COLO829 (cell line): ENCODE measurements around the gene MORC2.

Experiments
- DNase-seq: peaks from one replicate; pipeline ENCODE4 v3.0.0; 2012; ENCODE audit warnings: low spot score

The MORC2 gene

GRCh38 chr22:30949934-30950660 is 18.5 kb downstream of the MORC2 start:
- DNase-seq: no peak

- DNase-seq: no peak
Measured at GRCh38 chr22:30948930-30949342, 19.6 kb downstream of the MORC2 start.

- DNase-seq: peak; percentile 62
Measured at GRCh38 chr22:30947816-30948454, 20.6 kb downstream of the MORC2 start.

GRCh38 chr22:30947173-30947815 is 21.3 kb downstream of the MORC2 start:
- DNase-seq: peak; percentile 68

- DNase-seq: no peak
Measured at GRCh38 chr22:30946354-30946753, 22.2 kb downstream of the MORC2 start.

GRCh38 chr22:30945653-30946052 is 22.9 kb downstream of the MORC2 start:
- no peak for DNase-seq

GRCh38 chr22:30944986-30945385 is 23.6 kb downstream of the MORC2 start:
- no peak for DNase-seq

- DNase-seq: no peak
Measured at GRCh38 chr22:30943368-30943767, 25.2 kb downstream of the MORC2 start.

GRCh38 chr22:30941363-30941740 is 27.2 kb downstream of the MORC2 start:
- no peak for DNase-seq

GRCh38 chr22:30940685-30941362 is 27.8 kb downstream of the MORC2 start:
- no peak for DNase-seq

- DNase-seq: no peak
Measured at GRCh38 chr22:30934053-30934452, 34.5 kb downstream of the MORC2 start.

- no peak for DNase-seq
Measured at GRCh38 chr22:30933457-30933856, 35.1 kb downstream of the MORC2 start.

GRCh38 chr22:30932661-30933060 is 35.9 kb downstream of the MORC2 start:
- DNase-seq: no peak

GRCh38 chr22:30931541-30932300 is 36.9 kb downstream of the MORC2 start:
- no peak for DNase-seq

GRCh38 chr22:30930228-30930627 is 38.3 kb downstream of the MORC2 start:
- no peak for DNase-seq

GRCh38 chr22:30928401-30928800 is 40.2 kb downstream of the MORC2 start:
- no peak for DNase-seq

- DNase-seq: no peak
Measured at GRCh38 chr22:30927806-30928205, 40.8 kb downstream of the MORC2 start.

GRCh38 chr22:30926706-30927105 is 41.9 kb downstream of the MORC2 start:
- DNase-seq: no peak

GRCh38 chr22:30925667-30926066 is 42.9 kb downstream of the MORC2 start:
- DNase-seq: no peak

GRCh38 chr22:30923168-30923900 is 45.2 kb downstream of the MORC2 start:
- no peak for DNase-seq

GRCh38 chr22:30922151-30922611 is 46.4 kb downstream of the MORC2 start:
- peak; percentile 49 for DNase-seq
